Neuronal stem cell (in vitro differentiated cells): Measurements from ENCODE around the gene OSBPL3.

Experiments
- DNase-seq: peaks from one replicate; pipeline ENCODE4 v3.0.0-alpha.2; 2013; ENCODE audit warnings: low spot score
- H2AFZ ChIP-seq: one replicate; pipeline ENCODE4 v1.6.1; 2013; ENCODE audit warnings: mild to moderate bottlenecking, low read length, inconsistent platforms
- H2AK5ac ChIP-seq: 2 replicates; pipeline ENCODE4 v1.6.1; 2013; ENCODE audit warnings: low read depth, mild to moderate bottlenecking, inconsistent platforms, low read length, moderate library complexity, mixed read lengths
- H2BK120ac ChIP-seq: 2 replicates; pipeline ENCODE4 v1.6.1; 2013; ENCODE audit warnings: low read depth, mild to moderate bottlenecking, inconsistent platforms, low read length, moderate library complexity, mixed read lengths
- H2BK12ac ChIP-seq: one replicate; pipeline ENCODE4 v1.6.1; 2013; ENCODE audit warnings: low read length, inconsistent platforms
- H2BK15ac ChIP-seq: 2 replicates; pipeline ENCODE4 v1.6.1; 2013; ENCODE audit warnings: mild to moderate bottlenecking, low read length, inconsistent platforms, mixed read lengths
- H2BK5ac ChIP-seq: one replicate; pipeline ENCODE4 v1.6.1; 2013; ENCODE audit warnings: inconsistent platforms, mild to moderate bottlenecking, low read length, moderate library complexity
- H3K14ac ChIP-seq: one replicate; pipeline ENCODE4 v1.6.1; 2013; ENCODE audit warnings: low read length, inconsistent platforms
- H3K18ac ChIP-seq: 2 replicates; pipeline ENCODE4 v1.6.1; 2013; ENCODE audit warnings: low read length, inconsistent platforms
- H3K23ac ChIP-seq: 2 replicates; pipeline ENCODE4 v1.6.1; 2013; ENCODE audit warnings: low read depth, mild to moderate bottlenecking, mixed read lengths, low read length, inconsistent platforms; ENCODE audit not compliant: poor library complexity
- H3K27ac ChIP-seq: replicated peaks from 3 replicates; pipeline ENCODE4 v1.5.1; 2013; ENCODE audit warnings: low read length, inconsistent platforms
- H3K27me3 ChIP-seq, 3 experiments: 2 replicates each; pipeline ENCODE4 v1.6.1; 2013; ENCODE audit warnings: low read length in 3 of 3, mild to moderate bottlenecking in 2 of 3, inconsistent platforms in 1 of 3, low read depth in 1 of 3, mixed read lengths in 1 of 3, moderate library complexity in 1 of 3; ENCODE audit not compliant: control insufficient read depth in 3 of 3, insufficient read depth in 3 of 3
- H3K36me3 ChIP-seq, 2 donors: replicated peaks in 1 of 2; 2 replicates each; pipeline ENCODE4 v1.6.1; 2013; ENCODE audit warnings: low read length in 2 of 2; ENCODE audit not compliant: control insufficient read depth in 2 of 2, insufficient read depth in 2 of 2
- H3K4ac ChIP-seq: 2 replicates; pipeline ENCODE4 v1.6.1; 2013; ENCODE audit warnings: inconsistent platforms, mild to moderate bottlenecking, low read length, moderate library complexity
- H3K4me1 ChIP-seq, 2 donors: 1 replicate in 1 of 2; 2 replicates in 1 of 2; pipeline ENCODE4 v1.6.1; 2013; ENCODE audit warnings: low read length in 2 of 2, low read depth in 1 of 2; ENCODE audit not compliant: control insufficient read depth in 2 of 2, insufficient read depth in 1 of 2
- H3K4me2 ChIP-seq: one replicate; pipeline ENCODE4 v1.6.1; 2013; ENCODE audit warnings: mild to moderate bottlenecking, low read length, inconsistent platforms; ENCODE audit not compliant: insufficient read depth, poor library complexity, severe bottlenecking
- H3K4me3 ChIP-seq, 2 donors: 2 replicates each; pipeline ENCODE4 v1.5.1; 2013; ENCODE audit warnings: low read length in 2 of 2, mild to moderate bottlenecking in 2 of 2, inconsistent platforms in 1 of 2, moderate library complexity in 1 of 2
- H3K79me1 ChIP-seq: one replicate; pipeline ENCODE4 v1.6.1; 2013; ENCODE audit warnings: low read depth, mild to moderate bottlenecking, inconsistent platforms, low read length, moderate library complexity
- H3K9ac ChIP-seq: one replicate; pipeline ENCODE4 v1.6.1; 2013; ENCODE audit warnings: mild to moderate bottlenecking, low read depth, low read length, inconsistent platforms; ENCODE audit not compliant: poor library complexity
- H3K9me3 ChIP-seq, 2 donors: replicated peaks in 1 of 2; 2 replicates each; pipeline versions ENCODE3 to v1.6.1; 2013; ENCODE audit warnings: low read length in 2 of 2, mild to moderate bottlenecking in 2 of 2, inconsistent platforms in 1 of 2, low read depth in 1 of 2, mixed read lengths in 1 of 2, moderate library complexity in 1 of 2; ENCODE audit not compliant: control insufficient read depth in 2 of 2, insufficient read depth in 1 of 2
- H4K8ac ChIP-seq: one replicate; pipeline ENCODE4 v1.6.1; 2013; ENCODE audit warnings: low read depth, mild to moderate bottlenecking, inconsistent platforms, low read length, moderate library complexity
- H4K91ac ChIP-seq: one replicate; pipeline ENCODE4 v1.6.1; 2013; ENCODE audit warnings: low read length, low read depth, mild to moderate bottlenecking, inconsistent platforms; ENCODE audit not compliant: poor library complexity
- WGBS, 2 donors: extraction: QIAGEN DNeasy Blood & Tissue Kit; methylation state at CpG; one replicate each; pipeline ENCODE4 v1.1.7; 2013; ENCODE audit warnings: missing lambda C conversion rate in 2 of 2, mixed read lengths in 1 of 2; ENCODE audit not compliant: insufficient read length in 2 of 2, insufficient replicate concordance in 1 of 2; ENCODE audit errors: extremely low coverage in 2 of 2; 5-methylcytosine and 5-hydroxymethylcytosine counted together

The OSBPL3 gene

DNA sequence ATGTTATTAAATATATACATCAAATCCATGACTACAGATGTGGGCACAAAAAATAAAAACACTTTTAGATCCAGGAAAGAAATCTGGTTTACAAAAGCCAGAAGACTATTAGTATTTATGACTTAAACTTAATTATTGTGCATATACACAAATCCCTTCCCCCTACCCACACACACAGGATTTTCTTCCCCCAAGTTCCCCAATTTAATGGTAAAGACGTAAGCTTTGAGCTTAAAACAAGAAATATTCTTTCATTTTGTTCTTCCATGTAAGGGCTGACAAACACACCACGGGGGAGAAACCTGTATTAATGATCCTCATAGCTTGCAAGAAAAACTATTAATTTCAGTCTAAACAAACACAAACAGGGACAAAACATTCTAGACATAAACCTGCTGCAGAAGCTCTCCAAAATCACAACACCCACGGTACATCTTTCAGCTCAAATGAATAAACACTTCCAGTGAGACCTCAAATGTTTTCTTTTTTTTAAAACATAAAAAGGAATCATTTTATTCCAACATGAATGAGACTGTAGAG, 28.5 kb downstream of the OSBPL3 start:
- no peak overlapping the region for H4K8ac ChIP-seq
- H3K27ac ChIP-seq: no peak overlapping the region
- H3K4me2 ChIP-seq: no peak overlapping the region
- WGBS, 2 donors: no CpG with 5 or more reads among the region's 3 CpGs
- H3K18ac ChIP-seq: no peak overlapping the region
- DNase-seq: no peak
- no peak overlapping the region for H3K9ac ChIP-seq
- no peak overlapping the region for H2BK120ac ChIP-seq
- no peak overlapping the region for H2AFZ ChIP-seq
- peaks cover 0 to 5% of the 10 kb centered on the region in 2 donors for H3K9me3 ChIP-seq
- no peak overlapping the region for H3K23ac ChIP-seq
- no peaks in the 10 kb centered on the region for H3K36me3 ChIP-seq
- H3K79me1 ChIP-seq: no peaks in the 10 kb centered on the region
- H3K4me1 ChIP-seq: peaks cover 0 to 1% of the 10 kb centered on the region in 2 donors
- H2BK5ac ChIP-seq: no peak overlapping the region
- no peaks in the 10 kb centered on the region for H3K27me3 ChIP-seq
- H3K4ac ChIP-seq: no peak overlapping the region
- H3K4me3 ChIP-seq: no peak overlapping the region
- no peak overlapping the region for H2BK12ac ChIP-seq
- H4K91ac ChIP-seq: no peak overlapping the region
- H2BK15ac ChIP-seq: no peak overlapping the region
- no peak overlapping the region for H2AK5ac ChIP-seq
- no peak overlapping the region for H3K14ac ChIP-seq

DNA sequence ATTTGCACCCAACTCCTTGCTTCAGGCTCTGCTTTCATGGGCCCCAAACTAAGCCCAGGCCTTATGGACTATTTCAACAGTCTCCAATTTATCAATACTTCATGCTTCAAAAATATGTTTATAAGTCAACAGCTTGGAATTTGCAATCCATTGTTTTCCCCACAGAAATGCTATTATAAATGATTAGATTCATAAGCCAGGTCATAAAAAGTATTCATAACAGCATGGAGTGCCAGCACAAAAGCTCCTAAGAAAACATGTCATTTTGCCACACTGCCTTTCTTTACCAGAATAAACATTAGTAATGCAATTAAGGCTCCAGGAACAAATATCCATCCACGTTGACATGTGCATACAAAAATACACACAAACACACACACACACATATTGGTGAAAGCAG, 30.1 kb downstream of the OSBPL3 start:
- H3K36me3 ChIP-seq: no peaks in the 10 kb centered on the region
- H3K23ac ChIP-seq: no peak overlapping the region

DNA sequence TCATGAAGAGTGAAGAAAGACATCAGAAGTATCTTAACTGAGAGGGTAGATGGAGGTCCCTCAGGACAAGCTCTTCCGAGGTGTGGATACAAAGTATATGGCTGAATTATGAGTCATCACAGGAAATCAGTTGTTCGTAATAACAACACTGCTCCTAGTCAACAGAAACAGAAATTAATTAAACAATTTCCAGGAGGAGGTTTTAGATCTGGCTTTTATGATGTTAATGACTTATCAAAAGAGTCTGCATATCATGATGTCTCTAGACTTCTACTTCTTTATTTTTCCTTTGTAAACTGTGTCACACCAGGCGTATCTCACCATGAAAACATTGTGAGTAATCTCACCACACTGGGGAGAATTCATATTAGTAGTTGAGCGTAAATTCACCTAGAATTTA, 31.2 kb downstream of the OSBPL3 start:
- Histone ChIP-seq H3K9ac (no peak overlapping the region), H2AK5ac (no peak overlapping the region), H2AFZ (no peak overlapping the region), H4K8ac (no peak overlapping the region), H3K14ac (no peak overlapping the region), H2BK120ac (no peak overlapping the region), H2BK5ac (no peak overlapping the region), H3K79me1 (no peaks in the 10 kb centered on the region), H2BK15ac (no peak overlapping the region), H3K9me3 (no peaks in the 10 kb centered on the region), H4K91ac (no peak overlapping the region), H3K27me3 (no peaks in the 10 kb centered on the region), H3K36me3 (no peaks in the 10 kb centered on the region), H3K18ac (no peak overlapping the region), H3K23ac (no peak overlapping the region), H3K4me2 (no peak overlapping the region), H3K4me3 (no peak overlapping the region), H3K4me1 (peaks cover 0 to 2% of the 10 kb centered on the region in 2 donors), H3K4ac (no peak overlapping the region), H3K27ac (no peak overlapping the region), H2BK12ac (no peak overlapping the region)
- WGBS, 2 donors: no CpG with 5 or more reads among the region's 4 CpGs
- DNase-seq: no peak

More for the DNA sequence above, 30.1 kb downstream of the OSBPL3 start:
- no peak overlapping the region for H3K4me3 ChIP-seq
- no peak overlapping the region for H4K91ac ChIP-seq
- no peak overlapping the region for H2BK12ac ChIP-seq
- H3K4ac ChIP-seq: no peak overlapping the region
- H2BK15ac ChIP-seq: no peak overlapping the region
- H3K18ac ChIP-seq: no peak overlapping the region
- no peak overlapping the region for H4K8ac ChIP-seq
- H3K14ac ChIP-seq: no peak overlapping the region
- no peak overlapping the region for H2BK120ac ChIP-seq
- DNase-seq: no peak
- H3K27me3 ChIP-seq: no peaks in the 10 kb centered on the region
- H3K9ac ChIP-seq: no peak overlapping the region
- no CpG with 5 or more reads among the region's 1 CpG for WGBS, 2 donors
- H2AK5ac ChIP-seq: no peak overlapping the region
- H3K4me2 ChIP-seq: no peak overlapping the region
- no peaks in the 10 kb centered on the region for H3K79me1 ChIP-seq
- H2BK5ac ChIP-seq: no peak overlapping the region
- H2AFZ ChIP-seq: no peak overlapping the region
- no peak overlapping the region for H3K27ac ChIP-seq
- peaks cover 0 to 2% of the 10 kb centered on the region in 2 donors for H3K4me1 ChIP-seq
- no peaks in the 10 kb centered on the region for H3K9me3 ChIP-seq

DNA sequence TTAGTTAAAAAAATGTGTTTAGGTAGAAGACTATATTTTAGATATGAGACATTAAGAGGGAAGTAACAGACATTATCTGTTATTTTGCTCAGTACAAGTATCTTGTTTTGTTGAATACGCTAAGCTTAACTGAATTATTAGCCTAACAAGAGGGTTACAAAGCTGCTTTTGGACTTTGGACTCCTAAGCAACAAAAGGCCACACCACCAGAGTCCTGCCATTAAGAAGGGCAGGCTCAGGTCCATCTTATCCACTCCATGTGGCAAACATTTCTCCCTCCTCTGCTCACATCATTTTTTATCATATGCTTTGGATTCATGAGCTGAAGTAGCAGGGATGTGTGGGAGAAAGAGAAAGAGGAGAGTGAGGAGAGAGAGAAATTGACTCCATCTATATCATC, 33.5 kb downstream of the OSBPL3 start:
- Histone ChIP-seq H3K9ac (no peak overlapping the region), H3K4me3 (no peak overlapping the region), H2BK120ac (no peak overlapping the region), H2BK12ac (no peak overlapping the region), H4K91ac (no peak overlapping the region), H2BK15ac (no peak overlapping the region), H3K4ac (no peak overlapping the region), H3K4me1 (peaks cover 3 to 12% of the 10 kb centered on the region in 2 donors), H2AFZ (no peak overlapping the region), H2AK5ac (no peak overlapping the region), H4K8ac (no peak overlapping the region), H3K27me3 (no peaks in the 10 kb centered on the region), H3K4me2 (no peak overlapping the region), H3K79me1 (no peaks in the 10 kb centered on the region), H2BK5ac (no peak overlapping the region), H3K18ac (no peak overlapping the region), H3K14ac (no peak overlapping the region), H3K36me3 (no peaks in the 10 kb centered on the region), H3K27ac (no peak overlapping the region), H3K9me3 (no peaks in the 10 kb centered on the region), H3K23ac (no peak overlapping the region)
- DNase-seq: no peak
- no CpG with 5 or more reads among the region's 1 CpG for WGBS, 2 donors
